GM19023 (cell line): Measurements from ENCODE around the gene TSPAN5.
A peak's percentile ranks its signal among the peaks of the same experiment; 100 is the strongest.

Experiments
- ATAC-seq: cut with Tn5 transposase; IDR thresholded peaks from one replicate; pipeline ENCODE4 v1.9.1; 2021; ENCODE audit warnings: mild to moderate bottlenecking, moderate library complexity; ENCODE audit not compliant: unreplicated experiment

The TSPAN5 gene

DNA sequence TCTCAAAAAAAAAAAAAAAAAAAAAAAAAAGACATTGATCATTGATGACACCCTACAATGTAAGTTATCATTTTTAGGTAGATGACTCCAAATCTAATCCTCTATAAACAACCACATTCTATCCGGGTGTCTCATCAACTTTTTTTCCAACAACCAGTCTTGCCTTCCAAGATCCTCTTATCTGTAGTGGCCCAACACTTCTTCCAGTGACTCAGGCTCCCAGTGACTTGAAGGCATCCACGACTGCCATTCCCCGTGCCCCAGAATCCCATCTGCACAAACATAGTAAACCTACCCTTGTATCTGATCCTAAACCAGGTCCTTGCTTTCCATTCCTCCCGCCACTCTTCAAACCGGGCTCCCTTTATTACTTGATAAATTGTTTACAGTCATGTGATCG is 15.6 kb upstream of the TSPAN5 start:
- no peak for ATAC-seq

DNA sequence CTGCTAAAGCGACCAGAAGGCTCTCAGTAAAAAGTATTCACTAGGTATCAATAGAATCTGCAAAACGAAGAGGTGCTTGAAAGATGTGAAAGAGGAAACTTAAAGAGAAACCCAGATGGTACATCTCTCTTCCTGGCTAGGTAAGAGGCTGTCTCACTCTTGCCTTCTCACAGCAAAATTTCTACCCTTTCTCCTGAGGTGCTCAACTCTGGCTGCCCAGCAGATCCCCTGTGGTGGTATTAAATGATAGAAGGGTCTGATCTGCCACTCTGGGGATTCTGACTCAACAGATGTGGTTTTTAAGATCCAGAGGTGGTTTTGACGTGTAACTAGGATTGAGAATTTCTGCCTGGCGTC is 14.9 kb upstream of the TSPAN5 start:
- ATAC-seq, result no peak

DNA sequence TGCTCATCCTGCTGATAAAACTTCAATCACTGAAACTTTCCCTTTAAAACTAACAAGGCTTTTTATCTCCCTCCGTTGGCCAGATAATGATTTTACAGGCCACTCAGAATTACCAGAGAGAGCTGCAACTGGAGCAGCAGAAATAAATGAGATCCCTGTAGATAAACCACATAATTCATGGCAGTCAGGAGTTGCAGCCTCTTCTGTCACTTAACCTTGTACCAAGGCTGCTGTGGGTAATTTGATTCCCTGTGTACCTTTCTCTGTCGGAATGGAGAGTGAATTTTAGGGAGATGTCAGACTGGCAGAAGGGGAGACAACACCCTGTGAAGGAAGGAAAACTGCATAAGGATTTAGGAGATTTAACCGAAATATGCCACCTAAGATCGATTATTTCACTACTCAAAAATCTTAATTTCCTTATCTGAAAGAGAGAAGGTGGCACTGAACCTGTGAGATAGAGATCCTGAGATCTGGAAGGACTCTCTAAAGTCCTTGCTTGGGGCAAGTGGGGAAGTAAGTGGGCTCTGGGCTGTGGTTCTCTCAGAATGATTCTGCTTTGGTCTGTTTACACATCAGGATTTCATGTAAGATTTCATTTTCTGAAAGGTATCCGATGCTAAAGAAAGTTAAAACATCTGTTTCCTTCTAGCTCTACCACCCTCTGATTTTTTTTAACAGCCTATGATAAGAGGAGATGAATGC is 14.3 kb upstream of the TSPAN5 start:
- no peak for ATAC-seq

DNA sequence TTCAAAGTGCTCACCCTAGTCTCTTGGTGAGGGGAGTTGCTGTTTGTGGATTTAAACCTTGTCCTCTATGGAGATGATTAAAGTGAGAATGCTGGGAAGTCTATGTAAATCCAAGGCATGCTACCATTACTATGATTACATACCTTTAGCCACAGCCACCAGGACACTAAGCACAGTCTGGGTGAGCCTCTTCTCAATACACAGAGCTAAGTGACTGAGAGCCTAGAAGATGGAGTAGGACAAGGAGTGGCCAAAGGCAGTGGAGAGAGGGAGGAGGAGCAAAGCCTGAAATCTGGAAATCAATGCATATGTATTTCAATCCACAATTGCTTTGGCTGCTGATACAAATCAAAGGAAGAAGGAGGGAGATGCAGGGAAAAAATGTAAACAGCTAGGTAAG is 12.7 kb upstream of the TSPAN5 start:
- no peak for ATAC-seq

DNA sequence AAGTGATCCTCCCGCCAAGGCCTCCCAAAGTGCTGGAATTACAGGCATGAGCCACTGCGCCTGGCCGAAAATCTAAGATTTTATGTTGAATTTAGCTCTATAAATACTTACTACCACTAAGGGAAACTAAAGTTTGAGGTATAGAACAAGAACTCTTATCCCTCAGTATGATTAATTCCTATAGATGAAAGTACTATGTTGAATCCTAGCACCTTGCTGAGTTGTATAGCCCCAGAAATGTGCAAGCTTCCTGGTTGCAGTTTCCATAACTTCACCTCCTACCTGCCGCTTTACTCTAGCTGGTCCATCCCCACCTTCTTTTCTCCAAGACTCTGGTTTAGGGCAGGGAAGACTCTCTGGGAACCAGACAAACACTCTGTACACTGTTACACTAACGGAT is 11.8 kb upstream of the TSPAN5 start:
- ATAC-seq, result no peak

DNA sequence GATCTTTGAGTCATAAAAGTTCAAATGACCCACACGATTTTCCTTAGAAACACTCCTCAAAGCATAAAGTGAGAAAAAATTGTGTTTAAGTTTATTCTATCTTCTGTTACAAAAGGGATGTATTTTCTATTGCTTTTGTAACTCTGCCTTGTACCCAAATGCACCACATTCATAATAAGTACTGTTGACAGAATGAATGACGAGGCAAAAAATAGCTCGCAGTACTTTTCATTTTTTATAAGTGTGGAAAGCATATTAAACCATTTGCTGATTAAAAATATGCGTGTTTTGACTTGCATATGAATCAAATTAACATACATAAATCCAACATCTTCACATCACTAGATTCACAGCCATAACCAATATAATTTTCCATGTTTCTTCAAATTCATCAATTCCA is 11.2 kb upstream of the TSPAN5 start:
- ATAC-seq, result no peak

DNA sequence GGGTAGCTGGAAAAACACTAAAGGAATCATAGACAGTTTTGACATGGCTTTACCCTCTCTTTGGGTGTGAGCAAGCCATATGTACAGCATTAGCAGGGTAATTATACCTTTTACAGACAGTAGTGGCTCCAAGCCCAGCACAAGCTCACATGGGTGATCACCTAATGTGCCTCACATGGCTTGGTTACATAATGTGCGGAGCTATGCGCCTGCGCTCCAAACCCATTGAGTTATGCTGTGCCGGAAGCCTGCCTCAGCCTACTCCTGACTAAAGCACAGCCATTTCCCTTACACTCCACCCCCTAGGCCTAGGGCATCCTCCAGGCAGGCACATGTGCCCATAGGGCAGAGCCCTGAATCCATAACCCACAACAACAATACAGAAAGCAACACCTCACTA is 6.5 kb upstream of the TSPAN5 start:
- ATAC-seq, result no peak

DNA sequence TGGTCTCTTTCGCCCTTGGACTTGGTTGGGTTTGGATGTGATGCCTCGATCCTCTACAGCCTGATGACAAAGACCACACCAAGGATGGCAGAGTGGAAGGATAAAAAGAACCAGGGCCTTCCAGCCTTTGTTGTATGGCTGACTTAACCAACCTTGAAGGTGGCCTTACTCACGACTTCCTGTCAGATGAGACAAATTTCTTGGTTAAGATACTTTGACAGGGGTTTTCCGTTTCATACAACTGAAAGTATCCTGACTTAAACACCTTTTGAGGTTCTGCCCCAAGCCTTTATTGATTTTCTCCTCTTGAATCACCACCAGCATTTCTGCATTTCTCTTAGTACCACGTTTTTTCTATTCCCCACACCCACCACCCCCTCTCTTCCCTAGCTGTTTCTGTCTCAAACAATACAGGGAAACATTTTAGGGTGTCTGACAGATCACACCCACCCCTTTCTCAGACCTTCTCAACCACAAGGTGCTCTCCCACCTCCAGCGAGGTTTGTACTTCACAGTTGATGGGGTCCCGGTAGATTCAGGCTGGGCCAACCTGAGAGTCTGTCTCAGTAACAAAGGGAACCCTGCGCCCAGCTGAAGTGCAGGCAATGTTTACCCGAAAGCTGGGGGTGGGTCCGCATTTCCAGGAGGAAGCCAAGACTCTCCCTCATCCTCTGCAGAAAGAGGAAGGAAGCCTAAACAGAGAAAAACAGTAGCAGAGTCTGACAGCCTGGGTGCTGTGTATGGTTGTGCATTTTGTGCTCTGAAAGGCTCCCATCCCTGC is 5.0 kb upstream of the TSPAN5 start:
- ATAC-seq, result peak; percentile 78

DNA sequence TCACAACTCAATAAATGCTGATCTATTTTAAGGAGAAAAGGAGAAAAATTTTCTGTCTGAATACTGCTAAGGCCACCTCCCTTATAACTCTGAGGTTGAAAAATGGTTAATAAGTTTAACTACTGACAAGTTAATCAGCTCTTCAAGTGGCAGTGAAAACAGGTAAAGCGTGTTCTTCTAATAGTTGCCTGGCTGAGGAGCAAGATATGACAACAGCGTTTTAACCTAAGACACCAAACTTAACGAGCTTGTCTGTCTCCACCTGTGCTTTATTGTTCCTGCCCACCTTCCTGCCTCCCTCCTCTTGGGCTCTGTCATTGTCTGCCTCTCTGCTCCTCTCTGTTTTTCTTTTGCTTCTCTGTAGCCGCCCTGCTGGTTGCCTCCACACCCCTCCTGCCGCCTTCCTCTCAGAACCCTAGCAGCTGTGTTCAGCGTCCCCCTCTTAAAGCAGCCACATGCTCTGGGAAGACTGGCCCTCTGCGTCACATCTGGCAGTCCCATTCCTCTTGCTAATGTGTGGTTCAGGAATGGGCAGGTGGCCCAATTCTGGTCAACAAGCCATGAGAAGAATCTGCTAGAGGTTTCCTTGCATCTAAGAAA is 4.3 kb upstream of the TSPAN5 start:
- ATAC-seq, result no peak

DNA sequence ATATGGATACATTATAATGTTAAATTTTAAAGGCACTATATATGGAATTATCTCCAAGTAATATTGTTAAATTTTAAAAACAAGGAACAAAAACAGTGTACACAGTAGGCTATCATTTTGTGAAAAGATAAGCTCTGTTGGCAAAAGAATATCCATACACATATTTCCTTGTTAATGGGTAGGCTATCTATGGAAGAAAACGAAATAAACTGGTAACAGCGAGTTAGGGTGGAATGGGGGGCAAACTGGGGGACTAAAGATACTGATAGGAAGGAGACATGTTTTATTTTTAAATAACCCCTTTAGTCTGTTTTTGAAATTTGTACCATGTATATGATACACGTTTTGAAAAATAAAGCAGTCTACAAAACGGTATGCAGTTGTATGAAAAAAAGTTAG is 3.6 kb upstream of the TSPAN5 start:
- ATAC-seq, result no peak

DNA sequence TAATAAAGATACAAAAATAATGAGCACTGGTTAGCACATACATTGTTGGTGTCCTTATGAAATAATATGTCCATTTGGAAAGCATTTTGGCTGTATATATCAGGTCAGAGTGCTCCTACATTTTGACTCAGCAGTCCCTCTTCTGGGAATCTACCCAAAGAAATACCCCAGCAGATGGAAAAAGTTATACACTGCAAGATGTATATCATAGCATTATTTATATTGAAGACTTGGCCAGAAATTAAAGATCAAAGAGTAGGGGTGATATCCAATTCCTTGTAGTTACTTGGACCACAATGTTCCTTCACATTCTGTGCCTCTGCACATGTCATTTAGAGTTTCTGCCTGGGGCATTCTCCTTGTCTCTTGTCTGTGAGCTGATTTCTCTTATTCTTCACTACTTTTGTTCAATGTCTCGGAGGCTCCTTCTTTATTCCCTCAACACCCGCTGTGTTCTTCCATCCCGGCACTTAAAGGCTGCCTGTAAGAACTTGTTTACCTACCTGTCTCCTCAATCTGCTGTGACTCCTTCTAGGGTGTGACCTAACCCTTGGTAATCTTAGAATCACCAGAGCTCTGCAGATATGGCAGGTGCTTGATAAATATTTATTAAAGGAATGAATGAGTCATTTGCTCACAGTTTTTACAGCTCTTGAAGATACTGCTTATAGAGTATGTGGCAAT is 3.1 kb upstream of the TSPAN5 start:
- no peak for ATAC-seq

DNA sequence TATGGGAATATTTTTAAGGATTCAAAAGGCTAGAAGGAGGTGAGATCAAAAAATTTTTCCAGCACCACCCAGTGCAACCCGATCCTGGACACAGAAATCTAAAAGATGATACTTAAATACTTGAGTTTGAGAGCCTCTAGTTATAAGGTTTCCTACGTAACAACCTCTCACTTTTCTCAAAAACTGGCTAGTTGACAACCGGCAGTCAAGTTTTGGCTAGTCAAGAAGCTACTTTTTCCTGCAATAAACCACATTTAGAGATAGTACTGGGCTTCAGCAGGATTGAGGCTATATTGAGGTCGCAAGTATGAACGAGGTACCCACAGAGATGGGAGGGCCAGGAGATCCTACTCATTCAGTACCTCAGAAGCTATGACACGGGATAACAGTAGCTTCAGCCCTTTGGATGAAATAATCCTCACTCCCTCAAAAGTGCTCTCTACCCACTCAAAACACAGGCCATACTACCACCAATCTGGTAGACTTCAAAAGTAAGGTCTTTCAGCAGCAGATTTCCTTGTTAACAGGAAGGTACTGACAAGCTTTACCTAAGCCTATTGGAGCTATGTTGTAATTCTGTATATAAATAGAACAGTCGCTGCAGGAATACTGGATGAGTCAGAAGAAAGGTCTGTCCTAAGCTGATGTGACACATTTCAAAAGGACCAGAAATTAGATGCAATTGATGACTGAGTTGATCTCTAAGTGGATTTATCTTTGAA is 1.5 kb upstream of the TSPAN5 start:
- ATAC-seq, result no peak

DNA sequence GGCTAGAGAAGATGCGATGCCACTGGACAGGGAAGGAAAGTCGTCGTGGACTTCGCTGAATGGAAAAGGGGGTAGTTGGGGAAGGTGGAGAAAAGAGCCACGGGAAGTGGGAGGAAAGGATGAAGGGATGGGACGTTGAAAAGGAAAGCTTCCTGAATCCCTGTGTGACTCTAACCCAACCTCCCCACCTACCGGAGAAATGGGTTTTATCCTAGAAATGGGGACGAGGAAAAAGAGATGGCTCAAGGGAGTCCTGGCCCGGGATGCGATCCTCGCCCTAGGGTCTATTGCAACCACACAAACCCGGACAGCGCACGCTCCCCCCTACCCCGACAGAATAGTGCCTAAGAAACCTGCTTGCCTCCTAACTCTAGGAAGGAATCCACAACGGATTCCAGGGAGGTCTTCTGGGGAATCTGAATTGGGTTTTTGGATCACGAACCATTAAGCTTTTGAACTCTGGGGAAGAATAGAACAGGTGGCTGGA is 738 bp upstream of the TSPAN5 start:
- ATAC-seq, result no peak

DNA sequence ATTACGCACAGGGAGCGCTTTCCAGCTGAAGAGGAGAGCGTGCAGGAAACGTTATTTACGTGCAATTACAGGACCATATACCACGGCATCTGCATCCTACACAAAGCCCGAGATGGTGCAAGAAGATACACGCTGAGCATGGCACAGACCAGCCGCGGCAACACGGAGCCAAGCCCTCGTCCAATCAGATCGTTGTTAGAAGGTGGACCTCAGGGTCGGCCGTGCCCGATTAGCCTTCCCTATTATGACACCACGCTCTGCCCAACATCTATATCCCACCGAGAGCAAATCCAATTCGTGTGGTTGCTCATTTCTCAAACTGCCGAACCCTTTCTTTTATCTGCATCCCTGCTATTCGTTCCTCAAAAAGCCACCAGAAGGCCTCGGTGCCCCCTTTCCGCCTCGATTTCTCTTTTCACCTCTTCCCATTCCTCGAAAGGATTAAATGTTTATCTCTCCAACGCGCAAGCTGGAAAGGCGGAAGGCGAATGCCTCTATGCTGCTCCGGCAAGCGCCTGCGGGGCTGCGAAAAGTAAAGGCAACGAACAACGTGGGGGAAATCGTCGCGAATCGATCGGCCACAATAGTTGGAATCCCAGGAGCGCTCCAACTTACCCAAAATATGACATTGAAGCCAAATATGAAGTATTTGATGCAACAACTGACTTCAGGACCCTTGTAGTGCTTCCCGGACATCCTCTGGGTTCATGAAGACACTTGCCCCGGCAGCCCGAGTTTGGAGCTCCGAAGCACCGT is 702 bp downstream of the TSPAN5 start:
- peak; percentile 18 for ATAC-seq

DNA sequence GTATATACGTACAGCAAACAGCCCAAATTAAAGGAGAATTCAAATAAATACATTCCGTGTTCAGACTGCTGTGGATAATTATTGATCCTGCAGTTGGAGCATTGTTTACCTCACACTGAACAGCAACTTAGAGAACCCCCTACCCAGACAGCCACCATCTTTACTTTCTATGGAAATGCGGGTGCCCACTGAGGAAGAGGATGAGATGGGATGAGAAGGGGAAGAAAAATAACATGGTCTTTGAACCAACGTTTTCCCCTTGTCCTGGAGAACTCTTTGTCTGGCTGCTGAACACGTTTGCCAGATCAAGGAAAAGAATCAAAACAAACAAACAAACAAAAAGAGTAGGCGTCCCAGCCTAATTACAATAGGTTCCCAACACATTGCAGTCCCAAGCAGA is 1.5 kb downstream of the TSPAN5 start:
- no peak for ATAC-seq

DNA sequence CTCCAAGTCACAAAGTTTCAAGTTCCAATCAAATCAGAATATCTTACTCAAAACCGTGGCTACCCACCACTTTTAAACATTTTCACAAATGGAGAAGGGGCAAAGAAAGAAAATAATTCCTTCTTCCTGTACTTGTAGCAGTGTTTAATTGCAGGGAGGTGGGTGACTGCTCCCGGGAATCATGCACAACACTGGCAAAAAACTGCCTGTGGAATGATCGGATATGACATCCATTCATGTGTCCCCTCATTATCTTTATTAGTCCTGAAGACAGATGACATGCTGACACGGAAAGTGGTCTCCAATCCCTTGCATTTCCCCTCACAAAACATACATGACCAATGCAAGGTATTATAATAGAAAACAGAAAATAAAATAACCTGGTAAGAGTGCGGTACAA is 2.0 kb downstream of the TSPAN5 start:
- ATAC-seq, result no peak

DNA sequence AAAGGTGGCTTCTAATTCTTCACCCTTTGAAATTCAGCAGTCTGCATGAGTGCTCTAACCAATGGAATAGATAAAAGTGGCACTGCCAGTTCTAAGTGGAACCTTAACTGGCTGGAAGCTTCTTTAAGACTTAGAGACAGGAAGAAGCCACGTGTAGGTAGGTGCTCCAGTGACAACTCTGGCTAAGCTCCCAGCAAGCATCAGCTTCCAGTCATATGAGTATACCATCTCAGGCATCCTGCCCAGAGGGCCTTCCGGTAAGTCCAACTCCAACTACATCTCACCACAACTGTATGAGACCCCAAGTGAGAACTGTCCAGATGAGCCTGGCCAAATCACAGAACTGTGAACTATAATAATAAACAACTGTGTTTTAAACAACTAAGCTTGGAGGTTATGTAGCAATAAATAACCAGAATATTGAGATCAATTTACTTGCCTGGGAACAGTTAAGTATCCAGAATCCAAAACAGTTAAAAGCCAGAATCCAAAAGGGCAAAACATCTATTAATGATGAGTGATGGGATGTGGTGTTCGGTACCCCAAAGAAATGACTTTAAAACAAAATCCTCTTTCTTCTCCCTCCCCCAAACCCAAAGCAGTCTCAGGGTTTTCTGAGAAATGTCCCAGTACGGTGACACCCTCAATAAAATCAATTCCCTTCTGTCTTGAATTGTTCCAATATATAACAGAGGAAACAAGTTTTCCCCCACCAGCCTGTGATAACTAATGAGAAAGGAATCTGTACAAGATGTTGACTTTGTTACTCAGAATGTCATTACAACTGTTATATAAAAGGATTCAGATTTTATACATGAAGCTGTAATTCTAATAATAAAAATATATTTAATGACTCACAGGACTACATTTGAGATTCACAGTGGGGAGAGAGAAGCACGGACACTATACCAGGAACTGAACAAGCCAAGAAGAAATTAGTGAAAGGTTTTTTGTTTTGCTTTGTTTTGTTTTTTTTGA is 4.2 kb downstream of the TSPAN5 start:
- ATAC-seq, result no peak

DNA sequence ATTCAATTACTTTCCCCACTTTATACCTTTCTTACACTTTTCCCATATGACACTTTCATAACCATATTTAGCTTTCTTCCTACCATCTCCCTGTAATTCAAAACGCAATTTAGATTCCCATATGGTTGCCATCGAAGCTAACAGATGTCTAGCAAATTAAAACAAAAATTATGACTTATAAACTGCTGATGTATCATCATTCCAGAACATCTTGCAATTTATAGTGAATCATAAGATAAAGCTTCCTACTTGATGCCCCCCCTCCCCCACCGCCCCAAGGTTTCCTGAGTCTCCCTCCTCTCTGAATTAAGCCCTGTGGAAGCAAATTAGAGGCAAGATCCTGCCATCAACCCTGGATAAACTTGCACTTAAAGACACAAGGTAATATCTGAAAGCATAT is 5.4 kb downstream of the TSPAN5 start:
- no peak for ATAC-seq

DNA sequence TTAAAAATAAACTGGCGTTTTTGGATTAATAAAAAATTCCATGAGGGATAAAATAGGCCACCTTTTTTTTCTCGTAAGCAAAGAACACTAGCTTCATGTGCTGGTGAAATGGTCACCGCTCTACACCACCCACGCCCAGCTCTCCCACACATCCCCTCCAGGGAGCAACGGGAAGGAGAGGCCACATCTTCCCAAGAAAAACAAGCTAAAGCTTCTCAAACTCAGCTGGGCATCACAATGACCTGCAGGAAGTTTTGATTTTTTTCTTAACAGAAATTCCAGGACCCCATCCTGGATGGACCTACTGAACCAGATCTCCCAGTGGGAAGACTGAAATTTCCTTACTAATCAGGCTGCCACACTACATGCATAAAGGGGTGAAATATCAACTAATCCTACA is 9.8 kb downstream of the TSPAN5 start:
- no peak for ATAC-seq
